GM12872 (cell line): ENCODE measurements around the gene PATJ.

Experiments used
- TF ChIP-seq, protein P1 (sequence below): IDR thresholded peaks from 3 replicates; pipeline ENCODE4 v1.5.1; 2011; ENCODE audit warnings: low read depth, mild to moderate bottlenecking, low read length, moderate library complexity; ENCODE audit not compliant: insufficient read depth

The PATJ gene

DNA sequence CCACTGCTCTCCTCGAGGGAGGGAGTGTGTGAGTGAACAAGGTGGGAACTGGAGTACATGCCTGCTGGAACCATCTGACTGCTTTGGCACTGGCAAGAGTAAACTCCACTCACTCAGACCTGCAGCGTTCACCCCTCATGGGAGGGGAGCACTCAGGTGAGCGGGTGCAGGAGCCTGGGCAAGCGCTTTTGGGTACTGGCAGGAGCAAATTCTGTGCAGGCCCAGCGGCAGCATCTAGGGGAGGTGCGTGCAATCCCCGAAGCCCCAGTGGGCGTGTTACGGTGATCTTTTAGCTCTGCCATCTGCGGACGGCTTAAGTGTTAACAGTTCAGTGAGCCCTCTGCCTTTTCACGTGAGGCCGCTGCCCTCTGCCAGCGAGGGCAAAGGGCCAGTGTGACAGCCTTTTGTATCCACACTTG, 127.4 kb downstream of the PATJ start:
- TF ChIP-seq, protein P1, sequence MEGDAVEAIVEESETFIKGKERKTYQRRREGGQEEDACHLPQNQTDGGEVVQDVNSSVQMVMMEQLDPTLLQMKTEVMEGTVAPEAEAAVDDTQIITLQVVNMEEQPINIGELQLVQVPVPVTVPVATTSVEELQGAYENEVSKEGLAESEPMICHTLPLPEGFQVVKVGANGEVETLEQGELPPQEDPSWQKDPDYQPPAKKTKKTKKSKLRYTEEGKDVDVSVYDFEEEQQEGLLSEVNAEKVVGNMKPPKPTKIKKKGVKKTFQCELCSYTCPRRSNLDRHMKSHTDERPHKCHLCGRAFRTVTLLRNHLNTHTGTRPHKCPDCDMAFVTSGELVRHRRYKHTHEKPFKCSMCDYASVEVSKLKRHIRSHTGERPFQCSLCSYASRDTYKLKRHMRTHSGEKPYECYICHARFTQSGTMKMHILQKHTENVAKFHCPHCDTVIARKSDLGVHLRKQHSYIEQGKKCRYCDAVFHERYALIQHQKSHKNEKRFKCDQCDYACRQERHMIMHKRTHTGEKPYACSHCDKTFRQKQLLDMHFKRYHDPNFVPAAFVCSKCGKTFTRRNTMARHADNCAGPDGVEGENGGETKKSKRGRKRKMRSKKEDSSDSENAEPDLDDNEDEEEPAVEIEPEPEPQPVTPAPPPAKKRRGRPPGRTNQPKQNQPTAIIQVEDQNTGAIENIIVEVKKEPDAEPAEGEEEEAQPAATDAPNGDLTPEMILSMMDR: no peak

DNA sequence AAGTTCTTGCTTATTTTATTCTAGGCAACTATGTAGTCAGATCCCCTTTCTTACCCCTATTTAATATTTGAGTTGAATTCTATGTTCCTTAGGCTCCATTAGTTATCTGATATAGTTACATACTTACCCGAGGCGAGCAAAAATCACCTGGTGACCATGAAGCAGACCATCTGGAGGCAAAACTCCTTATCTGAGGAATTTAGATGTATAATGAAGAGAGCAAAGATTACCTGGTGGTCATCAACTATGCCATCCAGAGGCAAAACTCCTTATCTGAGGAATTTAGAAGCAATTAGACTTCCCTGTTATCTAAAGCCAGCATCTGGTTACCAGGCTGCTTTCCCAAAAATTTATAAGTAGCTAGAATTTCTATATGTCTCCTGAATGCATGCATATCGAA, 129.9 kb downstream of the PATJ start:
- TF ChIP-seq, protein P1: no peak

DNA sequence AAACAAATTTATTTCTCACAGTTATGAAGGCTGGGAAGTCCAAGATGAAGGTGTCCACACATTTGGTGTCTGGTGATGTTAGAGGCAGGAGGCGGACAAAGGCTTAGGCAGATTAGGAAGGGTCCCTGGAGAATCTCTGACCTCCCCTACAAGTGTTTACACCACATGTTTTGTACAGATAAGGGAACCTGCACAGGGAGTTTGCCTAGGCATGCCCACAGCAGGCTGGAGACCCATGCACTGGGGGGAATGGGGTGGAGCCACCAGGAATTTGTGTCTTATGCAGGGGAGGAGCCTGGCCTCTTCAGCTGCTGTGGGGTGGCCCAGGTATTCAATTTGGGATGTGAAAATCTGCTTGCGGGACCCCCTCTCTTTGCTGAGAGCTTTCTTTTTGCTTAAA, 131.3 kb downstream of the PATJ start:
- TF ChIP-seq, protein P1: no peak

DNA sequence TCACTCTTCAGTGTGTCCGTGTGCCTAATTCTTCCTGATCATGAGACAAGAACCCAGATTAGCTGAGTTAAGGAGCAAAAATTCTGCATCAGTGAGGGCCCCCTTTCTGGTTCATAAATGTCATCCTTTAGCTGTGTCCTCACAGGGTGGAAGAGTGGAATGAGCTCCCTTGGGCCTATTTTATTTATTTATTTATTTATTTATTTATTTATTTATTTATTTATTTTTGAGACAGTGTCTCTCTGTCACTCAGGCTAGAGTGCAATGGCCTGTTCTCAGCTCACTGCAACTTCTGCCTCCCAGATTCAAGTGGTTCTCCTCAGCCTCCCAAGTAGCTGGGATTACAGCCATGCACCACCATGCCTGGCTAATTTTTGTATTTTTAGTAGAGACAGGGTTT, 131.7 kb downstream of the PATJ start:
- TF ChIP-seq, protein P1: no peak

DNA sequence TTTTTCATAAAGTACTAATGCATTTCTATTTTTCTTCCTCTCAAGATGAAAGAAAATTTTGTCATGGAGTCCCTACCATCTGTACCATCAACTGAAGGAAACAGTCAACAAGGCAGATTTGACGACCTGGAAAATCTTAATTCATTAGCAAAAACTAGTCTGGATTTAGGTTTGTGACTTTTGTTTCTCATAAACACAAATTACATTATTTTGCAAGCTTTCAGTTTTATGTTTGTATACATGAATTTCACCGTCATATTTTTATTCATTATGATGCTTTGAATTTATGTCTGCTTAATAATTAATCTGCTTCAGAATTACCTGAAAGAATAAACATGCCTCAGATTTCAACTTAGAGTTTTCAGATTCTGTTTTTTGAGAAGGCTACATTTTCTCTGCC, 132.9 kb downstream of the PATJ start:
- TF ChIP-seq, protein P1: no peak

DNA sequence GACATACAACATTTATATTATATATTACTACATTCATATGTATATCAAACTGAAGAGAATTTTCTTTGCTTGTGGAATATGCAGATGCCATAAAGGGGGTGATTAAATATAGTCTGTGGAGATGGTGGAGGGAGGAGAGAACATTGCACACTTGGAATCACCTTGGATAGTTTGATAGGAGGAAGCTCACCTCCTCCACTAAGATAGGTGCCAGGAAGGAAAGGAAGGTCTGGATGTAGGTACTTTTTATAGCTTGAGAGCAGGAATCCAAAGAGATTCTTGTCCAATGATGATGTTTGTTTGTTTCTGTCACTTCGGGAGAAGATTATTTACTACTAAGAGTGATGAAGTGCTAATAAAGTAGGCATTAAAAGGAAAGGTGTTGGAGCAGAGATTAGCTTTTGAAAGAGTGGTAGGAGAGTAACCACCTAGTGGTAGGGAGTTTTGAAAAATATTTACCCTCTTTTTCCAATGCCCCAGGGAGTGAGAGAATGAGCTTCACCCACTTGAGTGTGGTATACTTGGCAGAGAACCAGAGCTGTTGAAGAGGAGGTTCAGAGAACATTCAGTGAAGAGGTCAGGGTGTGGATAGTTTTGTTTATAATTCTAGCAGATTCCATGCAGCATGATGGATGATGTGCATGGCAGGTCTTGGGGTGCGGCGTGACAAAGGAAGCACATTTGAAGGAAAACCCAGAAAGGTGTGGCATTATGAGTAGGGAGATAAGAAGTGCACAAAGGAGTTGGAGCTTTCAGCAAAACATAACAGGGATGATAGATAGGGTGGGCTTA, 145.0 kb downstream of the PATJ start:
- TF ChIP-seq, protein P1: no peak

DNA sequence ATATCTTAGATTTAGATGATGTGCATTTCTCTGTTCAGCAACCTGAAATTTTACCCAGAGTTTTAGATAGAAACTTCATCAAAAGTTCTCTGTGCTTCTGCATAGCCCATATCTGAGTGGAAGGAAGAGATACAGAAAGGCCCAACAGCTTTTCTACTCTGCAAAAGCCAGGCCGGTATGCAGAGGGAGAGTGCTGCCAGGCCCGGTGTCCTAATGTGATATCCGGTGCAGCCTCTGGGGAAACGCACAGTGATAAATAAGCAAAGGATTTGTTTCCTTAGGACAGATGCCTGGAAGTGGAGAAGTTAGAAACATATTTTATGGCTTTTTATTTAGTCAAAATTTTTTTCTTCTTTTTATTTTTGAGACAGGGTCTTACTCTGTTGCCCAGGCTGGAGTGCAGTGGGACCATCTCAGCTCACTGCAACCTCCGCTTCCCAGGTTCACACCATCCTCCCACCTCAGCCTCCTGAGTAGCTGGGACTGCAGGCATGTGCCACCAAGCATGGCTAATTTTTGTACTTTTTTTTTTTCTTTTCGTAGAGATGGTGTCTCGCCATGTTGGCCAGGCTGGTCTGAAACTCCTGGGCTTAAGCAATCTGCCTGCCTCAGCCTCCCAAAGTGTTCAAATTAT, 145.8 kb downstream of the PATJ start:
- TF ChIP-seq, protein P1: no peak
